GM13976 (cell line): Measurements from ENCODE around the gene MB21D2.

ENCODE experiments used
- DNase-seq: peaks from one replicate; pipeline ENCODE4 v3.0.0; 2012; ENCODE audit warnings: low spot score
- CTCF ChIP-seq: IDR thresholded peaks from 2 replicates; pipeline ENCODE4 v1.5.1; 2012; ENCODE audit warnings: borderline replicate concordance, mild to moderate bottlenecking; ENCODE audit not compliant: insufficient read depth; ENCODE audit errors: extremely low read depth, missing control alignments, control extremely low read depth
- in situ Hi-C: fragments of 300-500 bp; cut with MboI; formaldehyde crosslinking; loops from one replicate; pipeline ENCODE4 v1.12.0; 2022; ENCODE audit warnings: low sequenced_read_pairs, mixed read lengths, inconsistent platforms; ENCODE audit not compliant: unreplicated experiment

The MB21D2 gene

GRCh38 chr3:192881159-192881786 is 36.4 kb downstream of the MB21D2 start:
- DNase-seq = peak; percentile 40
- no peak for TF ChIP-seq CTCF
- in situ Hi-C loops = no loop called here

GRCh38 chr3:192880313-192880712 is 37.3 kb downstream of the MB21D2 start:
- DNase-seq = no peak
- in situ Hi-C loops = no loop called here
- no peak for TF ChIP-seq CTCF

- DNase-seq = no peak
- TF ChIP-seq CTCF = no peak
- in situ Hi-C loops = no loop called here
These were observed 38.2 kb downstream of the MB21D2 start for GRCh38 chr3:192879346-192880031.

GRCh38 chr3:192875971-192876565 is 41.6 kb downstream of the MB21D2 start:
- TF ChIP-seq CTCF = no peak
- DNase-seq = no peak
- in situ Hi-C loops = no loop called here

- no peak for DNase-seq
- TF ChIP-seq CTCF = no peak
- in situ Hi-C loops = no loop called here
These were observed 46.8 kb downstream of the MB21D2 start for GRCh38 chr3:192870822-192871221.

GRCh38 chr3:192869131-192870031 is 48.3 kb downstream of the MB21D2 start:
- in situ Hi-C loops = no loop called here
- no peak for DNase-seq
- no peak for TF ChIP-seq CTCF
